Colonic mucosa (tissue), 4 donors: Measurements from ENCODE around the gene DLG2. TPM values are rescaled to one million over a fixed set of nuclear protein-coding genes. Genes with fewer than 3 reads are reported as not detected.

ENCODE experiments used
- DNase-seq: peaks from one replicate; pipeline ENCODE4 v3.0.0-alpha.2; 2020
- H3K27ac ChIP-seq: fragments of 200-600 bp; one replicate; pipeline ENCODE4 v1.8.0; 2021
- H3K27me3 ChIP-seq: fragments of 200-600 bp; one replicate; pipeline ENCODE4 v1.8.0; 2021
- H3K36me3 ChIP-seq: fragments of 200-600 bp; one replicate; pipeline ENCODE4 v1.8.0; 2021
- H3K4me1 ChIP-seq: fragments of 200-600 bp; one replicate; pipeline ENCODE4 v1.8.0; 2021; ENCODE audit warnings: mild to moderate bottlenecking
- H3K4me3 ChIP-seq: fragments of 200-600 bp; one replicate; pipeline ENCODE4 v1.8.0; 2021
- H3K9ac ChIP-seq, 2 donors: one replicate each; pipeline ENCODE4 v1.7.0; 2013; ENCODE audit warnings: control low read depth in 2 of 2, low read depth in 2 of 2, low read length in 2 of 2
- H3K9me3 ChIP-seq: fragments of 200-600 bp; one replicate; pipeline ENCODE4 v1.8.0; 2021
- intact Hi-C: fragments of 100-400 bp; cut with DNase I; formaldehyde crosslinking; loops from one replicate; pipeline ENCODE4 v1.14.1; 2022
- total RNA-seq, 2 donors: library from RNA; stranded (reverse); fragmentation: NEBNext Ultra II Directional in 1 of 2; extraction: Animal tissue kit (Norgen Biotek cat#: 25700) in 1 of 2; gene quantifications; one replicate each; pipeline ENCODE4 v1.2.1, GENCODE V29; 2021
- TF ChIP-seq, protein P1 (sequence below): fragments of 200-600 bp; IDR thresholded peaks from one replicate; pipeline ENCODE4 v1.8.0; 2022; ENCODE audit warnings: antibody characterized with exemption, mild to moderate bottlenecking
- donor health status: healthy.
- donor health status: DM: no; HTN: no; CAD: no.
- donor health status: DM: no; HTN: no; CAD: no.

Gene DLG2
- total RNA-seq, 2 donors from 2014 or later = 1.4 to 3.3 TPM

DNA sequence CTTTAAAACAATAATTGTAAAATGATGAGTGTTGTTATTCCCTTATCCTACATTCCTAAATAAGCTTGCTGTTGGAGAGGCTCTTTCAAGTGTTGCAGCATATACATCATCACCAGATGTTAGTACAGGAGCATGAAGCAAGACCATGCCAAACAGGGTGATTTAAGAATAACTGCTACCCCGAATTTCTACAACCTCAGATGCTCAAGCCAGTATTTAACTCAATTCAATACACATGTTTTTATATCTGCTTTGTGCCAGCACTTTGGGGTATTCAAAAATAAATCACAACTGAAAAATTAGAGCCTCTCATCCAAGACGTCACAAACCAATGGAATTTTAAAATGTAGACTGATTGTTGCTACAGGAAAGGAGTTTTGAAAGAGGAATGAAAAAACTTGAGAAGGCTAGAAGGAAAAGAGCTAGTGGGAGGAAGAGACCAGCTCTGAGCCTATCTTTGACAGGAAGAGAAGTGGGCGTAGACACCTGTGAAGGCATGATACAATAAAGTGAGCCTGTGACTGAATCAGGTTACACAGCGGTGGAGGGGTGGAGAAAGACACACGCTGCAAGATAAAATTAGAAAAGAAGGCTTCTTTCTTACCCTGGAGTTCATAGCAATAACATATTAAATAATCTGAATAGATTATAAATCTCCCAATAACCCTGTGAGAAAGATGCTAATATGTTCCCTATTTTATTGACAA is 95.8 kb downstream of the DLG2 start:
- Histone ChIP-seq H3K36me3 (no peaks in the 10 kb centered on the region), H3K9me3 (no peaks in the 10 kb centered on the region), H3K27me3 (no peaks in the 10 kb centered on the region), H3K4me3 (no peak overlapping the region), H3K9ac (no peak overlapping the region), H3K27ac (no peak overlapping the region), H3K4me1 (no peaks in the 10 kb centered on the region)
- TF ChIP-seq, protein P1, sequence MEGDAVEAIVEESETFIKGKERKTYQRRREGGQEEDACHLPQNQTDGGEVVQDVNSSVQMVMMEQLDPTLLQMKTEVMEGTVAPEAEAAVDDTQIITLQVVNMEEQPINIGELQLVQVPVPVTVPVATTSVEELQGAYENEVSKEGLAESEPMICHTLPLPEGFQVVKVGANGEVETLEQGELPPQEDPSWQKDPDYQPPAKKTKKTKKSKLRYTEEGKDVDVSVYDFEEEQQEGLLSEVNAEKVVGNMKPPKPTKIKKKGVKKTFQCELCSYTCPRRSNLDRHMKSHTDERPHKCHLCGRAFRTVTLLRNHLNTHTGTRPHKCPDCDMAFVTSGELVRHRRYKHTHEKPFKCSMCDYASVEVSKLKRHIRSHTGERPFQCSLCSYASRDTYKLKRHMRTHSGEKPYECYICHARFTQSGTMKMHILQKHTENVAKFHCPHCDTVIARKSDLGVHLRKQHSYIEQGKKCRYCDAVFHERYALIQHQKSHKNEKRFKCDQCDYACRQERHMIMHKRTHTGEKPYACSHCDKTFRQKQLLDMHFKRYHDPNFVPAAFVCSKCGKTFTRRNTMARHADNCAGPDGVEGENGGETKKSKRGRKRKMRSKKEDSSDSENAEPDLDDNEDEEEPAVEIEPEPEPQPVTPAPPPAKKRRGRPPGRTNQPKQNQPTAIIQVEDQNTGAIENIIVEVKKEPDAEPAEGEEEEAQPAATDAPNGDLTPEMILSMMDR = no peak
- intact Hi-C loops = no loop called here
- no peak for DNase-seq

DNA sequence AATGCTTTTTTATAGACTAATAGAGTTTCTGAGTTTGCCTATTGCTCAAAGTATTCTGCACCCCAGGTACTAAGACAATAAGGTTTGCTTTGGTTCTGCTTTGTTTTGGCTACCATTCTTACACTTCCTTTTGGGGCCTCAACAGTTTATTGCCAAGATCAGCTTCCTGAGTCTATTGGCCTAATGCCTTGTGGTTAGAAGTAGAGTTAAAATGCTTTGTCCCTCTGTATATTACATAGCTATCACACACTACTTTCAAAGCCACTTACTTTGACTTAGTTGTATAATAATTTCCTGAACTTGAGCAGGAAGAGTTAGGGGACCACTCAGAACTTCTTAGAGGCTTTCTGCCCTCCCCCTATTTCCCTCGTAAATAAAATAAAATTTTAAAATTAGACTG is 96.5 kb downstream of the DLG2 start:
- Histone ChIP-seq H3K27ac (no peak overlapping the region), H3K9me3 (no peaks in the 10 kb centered on the region), H3K36me3 (no peaks in the 10 kb centered on the region), H3K4me3 (no peak overlapping the region), H3K27me3 (no peaks in the 10 kb centered on the region), H3K9ac (no peak overlapping the region), H3K4me1 (no peaks in the 10 kb centered on the region)
- TF ChIP-seq, protein P1 = no peak
- intact Hi-C loops = no loop called here
- no peak for DNase-seq

DNA sequence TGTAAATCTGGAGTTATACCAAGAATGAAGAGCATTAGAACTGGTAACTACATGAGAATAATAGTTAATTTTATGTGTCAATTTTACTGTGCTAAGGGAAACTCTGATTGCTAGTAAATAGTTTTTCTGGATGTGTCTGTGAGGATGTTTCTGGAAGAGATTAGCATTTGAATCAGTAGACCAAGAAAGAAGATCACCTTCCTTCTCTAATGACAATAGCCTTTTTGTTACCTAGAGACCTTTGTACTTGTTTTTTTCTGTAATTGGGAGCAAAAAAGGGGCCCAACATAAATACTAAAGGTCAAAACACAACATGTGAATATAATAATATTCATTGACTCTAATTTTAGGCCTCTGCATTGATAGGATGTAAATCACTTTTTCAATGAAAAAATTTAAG is 100.6 kb downstream of the DLG2 start:
- intact Hi-C loops = no loop called here
- Histone ChIP-seq H3K9ac (no peak overlapping the region), H3K9me3 (no peaks in the 10 kb centered on the region), H3K27ac (no peak overlapping the region), H3K4me1 (no peaks in the 10 kb centered on the region), H3K4me3 (no peak overlapping the region), H3K36me3 (no peaks in the 10 kb centered on the region), H3K27me3 (no peaks in the 10 kb centered on the region)
- TF ChIP-seq, protein P1 = no peak
- DNase-seq = no peak

DNA sequence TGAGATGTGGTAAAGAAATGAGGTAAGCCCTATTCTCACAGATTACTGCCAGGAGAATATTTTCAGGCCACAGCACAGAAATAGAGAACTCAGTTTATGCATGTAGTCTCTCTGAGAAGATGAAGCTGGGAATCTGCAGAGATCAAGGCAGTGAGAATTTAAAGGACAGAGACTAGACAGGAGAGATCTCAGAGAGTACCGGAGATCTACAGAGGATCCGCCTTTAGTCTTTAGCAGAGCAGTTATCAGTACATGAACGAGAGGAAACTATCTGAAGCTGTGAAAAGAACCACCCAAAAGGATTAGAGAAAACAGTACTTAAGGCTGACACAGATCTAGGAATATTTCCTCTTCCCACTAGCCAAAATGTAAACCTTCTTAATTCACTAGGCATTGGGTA is 101.5 kb downstream of the DLG2 start:
- H3K27ac ChIP-seq = no peak overlapping the region
- TF ChIP-seq, protein P1 = no peak
- H3K9me3 ChIP-seq = no peaks in the 10 kb centered on the region
- DNase-seq = no peak
- H3K9ac ChIP-seq = no peak overlapping the region
- no peaks in the 10 kb centered on the region for H3K27me3 ChIP-seq
- no peaks in the 10 kb centered on the region for H3K36me3 ChIP-seq
- no peaks in the 10 kb centered on the region for H3K4me1 ChIP-seq
- intact Hi-C loops = no loop called here
- no peak overlapping the region for H3K4me3 ChIP-seq

DNA sequence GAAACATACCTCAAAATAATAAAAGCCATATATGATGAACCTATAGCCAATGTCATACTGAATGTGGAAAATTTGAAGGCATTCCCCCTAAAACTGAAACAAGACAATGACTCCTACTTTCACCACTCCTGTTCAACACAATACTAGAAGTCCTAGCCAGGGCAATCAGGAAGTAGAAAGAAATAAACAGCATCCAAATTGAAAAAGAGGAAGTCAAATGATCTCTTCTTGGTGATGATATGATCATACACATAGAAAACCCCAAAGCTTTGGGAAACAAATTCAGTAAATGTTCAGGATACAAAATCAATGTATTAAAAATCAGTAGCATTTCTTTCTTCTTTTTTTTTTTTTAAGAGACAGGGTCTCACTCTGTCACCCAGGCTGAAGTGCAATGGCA is 109.9 kb downstream of the DLG2 start:
- Histone ChIP-seq H3K9me3 (no peaks in the 10 kb centered on the region), H3K36me3 (no peaks in the 10 kb centered on the region), H3K4me3 (no peak overlapping the region), H3K27me3 (no peaks in the 10 kb centered on the region), H3K9ac (no peak overlapping the region), H3K4me1 (no peaks in the 10 kb centered on the region), H3K27ac (no peak overlapping the region)
- no peak for DNase-seq
- intact Hi-C loops = no loop called here
- TF ChIP-seq, protein P1 = no peak
